WTC11 (cell line): ENCODE measurements around the gene ATG13. TPM values are rescaled to one million over a fixed set of nuclear protein-coding genes. Genes with fewer than 3 reads are reported as not detected.

ENCODE experiments used
- ATAC-seq: fragments of 200-7000 bp; cut with Tn5 transposase; 2 replicates; pipeline ENCODE4 v1.10.0; 2021; ENCODE audit warnings: mild to moderate bottlenecking, moderate library complexity
- CTCF ChIA-PET: fragments of 300-600 bp; sonication (Branson Sonifier 250); formaldehyde crosslinking; loops from one replicate; lab custom pipeline; 2021; ENCODE audit warnings: antibody characterized with exemption; lab: Charles Lee
- POLR2A ChIA-PET: fragments of 350-600 bp; sonication (Branson Sonifier 250); formaldehyde crosslinking; loops from one replicate; lab custom pipeline; 2021; ENCODE audit warnings: antibody characterized with exemption; lab: Charles Lee
- DNase-seq: peaks from one replicate; pipeline ENCODE4 v3.0.0; 2021; ENCODE audit warnings: low spot score
- H3K27ac Mint-ChIP-seq: 2 replicates; pipeline ENCODE4 v1.8.0; 2021; ENCODE audit warnings: mixed read lengths
- H3K27me3 Mint-ChIP-seq: 2 replicates; pipeline ENCODE4 v1.8.0; 2021; ENCODE audit warnings: low read depth, mild to moderate bottlenecking, moderate library complexity, mixed read lengths
- H3K36me3 Mint-ChIP-seq: 2 replicates; pipeline ENCODE4 v1.8.0; 2021; ENCODE audit warnings: mixed read lengths
- H3K4me1 Mint-ChIP-seq: 2 replicates; pipeline ENCODE4 v1.8.0; 2022; ENCODE audit warnings: mixed read lengths
- H3K4me3 Mint-ChIP-seq: 2 replicates; pipeline ENCODE4 v1.8.0; 2021; ENCODE audit warnings: mild to moderate bottlenecking, moderate library complexity, mixed read lengths
- H3K9me3 Mint-ChIP-seq: 2 replicates; pipeline ENCODE4 v1.8.0; 2021; ENCODE audit warnings: mixed read lengths
- ATF6 ChIP-seq: sonication (generic); formaldehyde crosslinking; IDR thresholded peaks from 2 replicates; pipeline ENCODE4 v1.8.1; 2023; ENCODE audit warnings: mild to moderate bottlenecking, missing genetic modification reagents
- CBFB ChIP-seq: sonication (generic); formaldehyde crosslinking; IDR thresholded peaks from 2 replicates; pipeline ENCODE4 v1.8.1; 2022; ENCODE audit warnings: mild to moderate bottlenecking, low read depth, missing genetic modification reagents
- CREB1 ChIP-seq: sonication (generic); formaldehyde crosslinking; IDR thresholded peaks from 2 replicates; pipeline ENCODE4 v1.8.0; 2023; ENCODE audit warnings: mild to moderate bottlenecking, missing genetic modification reagents
- CREM ChIP-seq: sonication (generic); formaldehyde crosslinking; IDR thresholded peaks from 2 replicates; pipeline ENCODE4 v1.8.1; 2022; ENCODE audit warnings: mild to moderate bottlenecking, missing genetic modification reagents, moderate library complexity
- CTCF ChIP-seq: fragments of 200-600 bp; IDR thresholded peaks from 2 replicates; pipeline ENCODE4 v1.8.0; 2022; ENCODE audit warnings: antibody characterized with exemption
- ERG ChIP-seq: fragments of 250-450 bp; sonication (Bioruptor Pico); IDR thresholded peaks from 2 replicates; pipeline ENCODE4 v1.8.0; 2021; ENCODE audit warnings: mild to moderate bottlenecking
- GRHL2 ChIP-seq: fragments of 250-450 bp; sonication (Bioruptor Pico); IDR thresholded peaks from 2 replicates; pipeline ENCODE4 v1.8.0; 2022; ENCODE audit warnings: mild to moderate bottlenecking, moderate library complexity; ENCODE audit not compliant: insufficient replicate concordance, severe bottlenecking
- GTF2I ChIP-seq: fragments of 250-450 bp; sonication (Bioruptor Pico); conservative IDR thresholded peaks from 2 replicates; pipeline ENCODE4 v1.4.0; 2021; ENCODE audit warnings: mild to moderate bottlenecking
- HMGA2 ChIP-seq: fragments of 250-450 bp; sonication (Bioruptor Pico); IDR thresholded peaks from 2 replicates; pipeline ENCODE4 v1.4.0; 2021; ENCODE audit warnings: mild to moderate bottlenecking, moderate library complexity
- IRF1 ChIP-seq: sonication (generic); formaldehyde crosslinking; IDR thresholded peaks from 2 replicates; pipeline ENCODE4 v1.8.0; 2023; ENCODE audit warnings: missing genetic modification reagents
- JAZF1 ChIP-seq: fragments of 250-450 bp; sonication (Bioruptor Pico); IDR thresholded peaks from 2 replicates; pipeline ENCODE4 v1.9.0; 2021; ENCODE audit warnings: moderate library complexity, mild to moderate bottlenecking, inconsistent platforms
- NFATC4 ChIP-seq: fragments of 250-450 bp; sonication (Bioruptor Pico); IDR thresholded peaks from 2 replicates; pipeline ENCODE4 v1.9.0; 2021; ENCODE audit warnings: mild to moderate bottlenecking
- NFYB ChIP-seq: sonication (generic); formaldehyde crosslinking; conservative IDR thresholded peaks from 2 replicates; pipeline ENCODE4 v1.8.0; 2022; ENCODE audit warnings: low read depth, missing genetic modification reagents
- SMAD3 ChIP-seq: sonication (generic); formaldehyde crosslinking; IDR thresholded peaks from 2 replicates; pipeline ENCODE4 v1.8.0; 2022; ENCODE audit warnings: missing genetic modification reagents, mild to moderate bottlenecking, borderline replicate concordance
- SMAD4 ChIP-seq: sonication (generic); formaldehyde crosslinking; IDR thresholded peaks from 2 replicates; pipeline ENCODE4 v1.8.0; 2022; ENCODE audit warnings: mild to moderate bottlenecking, missing genetic modification reagents
- SP1 ChIP-seq: sonication (generic); formaldehyde crosslinking; conservative IDR thresholded peaks from 2 replicates; pipeline ENCODE4 v1.8.1; 2022; ENCODE audit warnings: missing genetic modification reagents
- USF2 ChIP-seq: sonication (generic); formaldehyde crosslinking; IDR thresholded peaks from 2 replicates; pipeline ENCODE4 v1.8.1; 2023; ENCODE audit warnings: mild to moderate bottlenecking, missing genetic modification reagents, moderate library complexity
- ZNF121 ChIP-seq: sonication (generic); formaldehyde crosslinking; IDR thresholded peaks from 2 replicates; pipeline ENCODE4 v1.8.0; 2023; ENCODE audit warnings: missing genetic modification reagents
- ZNF138 ChIP-seq: sonication (generic); formaldehyde crosslinking; conservative IDR thresholded peaks from 2 replicates; pipeline ENCODE4 v1.8.1; 2022; ENCODE audit warnings: mild to moderate bottlenecking, moderate library complexity, missing genetic modification reagents
- ZNF263 ChIP-seq: sonication (generic); formaldehyde crosslinking; IDR thresholded peaks from 2 replicates; pipeline ENCODE4 v1.8.1; 2022; ENCODE audit warnings: low read depth, mild to moderate bottlenecking, moderate library complexity, missing genetic modification reagents
- total RNA-seq: library from RNA; stranded (reverse); gene quantifications from 3 replicates; pipeline ENCODE4 v1.2.3, GENCODE V29; 2021

ATG13 gene
- total RNA-seq, 1 experiment from 2014 or later: 85.4 TPM

GRCh38 chr11:46637546-46637945, 20.2 kb downstream of the ATG13 start (continued):
- no peak for TF ChIP-seq ERG (CRISPR knock-in tag)
- TF ChIP-seq ZNF121 (CRISPR knock-in tag): no peak
- no peak for TF ChIP-seq CTCF
- TF ChIP-seq ATF6 (CRISPR knock-in tag): no peak
- no peak for TF ChIP-seq ZNF263 (CRISPR knock-in tag)
- TF ChIP-seq IRF1 (CRISPR knock-in tag): no peak
- no peak for TF ChIP-seq CREB1
- no peak for TF ChIP-seq NFYB (CRISPR knock-in tag)

- peaks cover 19% of the 10 kb centered on the region for H3K36me3 Mint-ChIP-seq
- peaks cover 12% of the 10 kb centered on the region for H3K9me3 Mint-ChIP-seq
- CTCF ChIA-PET: interaction anchor here (0.5 kb wide), 1 partner anchor 272 kb away, joined by 3 read pairs; no protein-coding TSS in a partner anchor
- no peak overlapping the region for H3K27ac Mint-ChIP-seq
- DNase-seq: no peak
- no peaks in the 10 kb centered on the region for H3K27me3 Mint-ChIP-seq
- no peak for TF ChIP-seq HMGA2 (CRISPR knock-in tag)
- TF ChIP-seq, all 79 proteins: peak for 0
- POLR2A ChIA-PET: no interaction called here
- H3K4me1 Mint-ChIP-seq: no peaks in the 10 kb centered on the region
- no peak for ATAC-seq
- H3K4me3 Mint-ChIP-seq: no peak overlapping the region
These were observed 22.0 kb downstream of the ATG13 start for GRCh38 chr11:46639197-46639839.

- peaks cover 19% of the 10 kb centered on the region for H3K36me3 Mint-ChIP-seq
These were observed 22.9 kb downstream of the ATG13 start for GRCh38 chr11:46640036-46640788.

GRCh38 chr11:46641639-46642038, 24.3 kb downstream of the ATG13 start:
- H3K9me3 Mint-ChIP-seq: peaks cover 12% of the 10 kb centered on the region
- H3K4me3 Mint-ChIP-seq: no peak overlapping the region
- no peak for ATAC-seq
- ChIA-PET CTCF (no interaction called here), POLR2A (no interaction called here)
- H3K27me3 Mint-ChIP-seq: no peaks in the 10 kb centered on the region
- DNase-seq: no peak
- no peak overlapping the region for H3K27ac Mint-ChIP-seq
- peaks cover 28% of the 10 kb centered on the region for H3K36me3 Mint-ChIP-seq
- H3K4me1 Mint-ChIP-seq: no peaks in the 10 kb centered on the region
- TF ChIP-seq GTF2I (CRISPR knock-in tag) (no peak), CREM (no peak), SMAD4 (CRISPR knock-in tag) (no peak), ZNF138 (no peak), USF2 (no peak), NFATC4 (CRISPR knock-in tag) (no peak), CTCF (no peak)

More at GRCh38 chr11:46640036-46640788, 22.9 kb downstream of the ATG13 start:
- ChIA-PET CTCF (interaction anchor here (0.5 kb wide), 1 partner anchor 273 kb away, joined by 3 read pairs; no protein-coding TSS in a partner anchor), POLR2A (no interaction called here)
- H3K4me3 Mint-ChIP-seq: no peak overlapping the region
- ATAC-seq (no peak), DNase-seq (no peak)
- TF ChIP-seq CBFB (CRISPR knock-in tag) (no peak), SMAD3 (CRISPR knock-in tag) (no peak), GRHL2 (CRISPR knock-in tag) (no peak), JAZF1 (CRISPR knock-in tag) (no peak), SP1 (CRISPR knock-in tag) (no peak)
- H3K27me3 Mint-ChIP-seq: no peaks in the 10 kb centered on the region
- H3K27ac Mint-ChIP-seq: no peak overlapping the region
- peaks cover 12% of the 10 kb centered on the region for H3K9me3 Mint-ChIP-seq
- H3K4me1 Mint-ChIP-seq: no peaks in the 10 kb centered on the region
